Measurements from ENCODE around the gene UACA.
"Not testable (repeated sequence)": the region's sequence is repeated elsewhere in the genome, so short reads cannot be mapped to it uniquely, and the experiment has no call there.

Gene UACA

DNA sequence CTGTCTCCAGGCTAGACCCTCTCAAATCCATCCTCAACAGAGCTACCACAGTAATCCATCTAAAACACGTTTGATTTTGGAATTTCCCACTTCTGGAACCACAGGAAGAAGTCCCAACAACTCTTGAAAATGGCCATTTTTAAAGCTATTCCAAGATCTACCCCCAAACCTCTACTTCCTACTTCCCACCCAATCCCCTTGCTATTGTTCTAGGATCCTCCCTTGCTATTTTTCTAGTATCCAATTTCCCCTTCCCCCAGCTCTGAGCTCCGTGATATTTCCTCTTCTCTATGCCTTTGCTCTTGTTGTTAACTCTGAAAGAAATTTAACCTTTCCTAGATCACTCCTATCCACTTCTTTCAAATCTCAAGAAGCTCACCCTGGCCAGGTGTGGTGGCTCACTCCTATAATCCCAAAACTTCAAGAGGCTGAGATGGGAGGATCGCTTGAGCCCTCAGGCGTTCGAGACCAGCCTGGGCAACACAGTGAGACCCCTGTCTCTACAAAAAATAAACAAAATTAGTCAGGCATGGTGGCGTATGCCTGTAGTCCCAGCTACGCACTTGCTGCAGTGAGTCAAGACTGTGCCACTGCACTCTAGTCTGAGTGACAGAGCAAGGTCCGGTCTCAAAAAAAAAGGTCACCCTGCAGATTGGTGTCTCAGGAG lies 13.0 kb downstream of the UACA start:
- no peak for DNase-seq

DNA sequence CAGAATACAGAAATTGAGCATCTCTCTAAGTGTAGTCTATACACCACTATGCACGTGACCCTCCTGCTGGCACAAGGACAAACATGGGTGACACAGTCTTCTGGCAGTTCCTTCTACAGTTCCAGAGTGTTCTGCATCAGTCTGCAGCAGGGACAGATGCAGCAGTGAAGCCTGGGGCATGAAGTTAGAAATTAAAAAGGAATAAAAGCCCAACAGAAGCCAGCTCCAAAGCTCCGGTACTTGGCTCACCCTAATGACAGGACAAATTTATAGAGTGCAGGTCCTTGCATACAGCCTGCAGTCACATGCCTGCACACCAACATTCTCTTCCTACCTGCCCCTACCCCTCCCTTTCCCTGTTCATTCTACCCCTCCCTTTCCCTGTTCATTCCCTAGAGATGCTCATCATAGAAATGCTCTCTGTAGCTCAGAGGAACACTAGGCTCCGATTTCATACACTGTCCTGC lies 15.0 kb downstream of the UACA start:
- no peak for DNase-seq

DNA sequence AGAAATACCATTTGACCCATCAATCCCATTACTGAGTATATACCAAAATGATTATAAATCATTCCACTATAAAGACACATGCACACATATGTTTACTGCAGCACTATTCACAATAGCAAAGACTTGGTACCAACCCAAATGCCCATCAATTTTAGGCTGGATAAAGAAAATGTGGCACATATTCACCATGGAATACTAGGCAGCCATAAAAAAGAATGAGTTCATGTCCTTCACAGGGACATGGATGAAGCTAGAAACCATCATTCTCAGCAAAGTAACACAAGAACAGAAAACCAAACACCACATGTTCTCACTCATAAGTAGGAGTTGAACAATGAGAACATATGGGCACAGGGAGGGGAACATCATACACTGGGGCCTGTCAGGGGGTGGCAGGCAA lies 16.8 kb downstream of the UACA start:
- not testable (repeated sequence) for DNase-seq

DNA sequence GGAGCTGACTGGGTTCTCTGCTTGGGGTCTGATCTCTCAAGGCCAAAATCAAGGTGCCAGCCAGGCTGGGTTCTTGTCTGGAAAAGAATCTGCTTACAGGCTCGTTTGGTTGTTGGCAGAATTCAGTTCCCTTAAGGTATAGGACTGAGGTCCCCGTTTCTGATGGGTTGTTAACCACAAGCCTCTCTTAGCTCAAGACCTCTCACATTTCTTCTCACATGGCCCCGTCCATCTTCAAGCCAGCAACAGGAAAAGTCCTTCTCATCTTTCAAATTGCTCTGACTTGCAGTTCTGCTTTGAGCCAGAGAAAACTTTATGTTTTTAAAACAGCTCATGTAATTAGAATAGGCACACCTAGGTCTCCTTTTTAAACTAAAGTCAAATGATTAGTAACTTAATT lies 20.4 kb downstream of the UACA start:
- no peak for DNase-seq

DNA sequence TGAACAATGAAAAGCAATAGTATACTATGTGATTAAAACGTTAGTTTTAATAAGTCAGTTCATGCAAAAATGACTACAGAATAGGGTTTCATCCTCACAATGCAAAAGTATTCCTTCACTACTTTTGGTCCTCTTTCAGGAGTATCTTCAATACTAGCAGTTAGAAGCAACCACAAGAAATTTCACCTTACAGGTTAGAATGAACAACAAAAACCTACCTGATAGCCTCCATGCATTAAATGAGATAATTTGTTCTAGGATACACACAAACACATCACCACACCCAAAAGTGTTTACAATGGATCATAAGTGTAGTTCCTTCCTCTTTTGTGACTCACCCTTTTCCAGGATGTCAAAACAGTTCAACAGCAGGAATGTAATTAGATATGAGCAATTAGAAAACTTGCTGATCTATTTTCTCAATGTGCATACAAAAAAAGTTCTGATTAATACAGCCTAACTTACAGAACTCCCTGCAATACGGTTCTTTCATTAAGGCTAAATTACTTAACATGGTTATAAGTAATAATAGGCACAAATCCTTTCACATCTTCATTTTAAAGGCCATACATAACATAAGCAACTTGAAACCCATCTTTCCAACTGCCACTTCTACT lies 21.6 kb downstream of the UACA start:
- no peak for DNase-seq

DNA sequence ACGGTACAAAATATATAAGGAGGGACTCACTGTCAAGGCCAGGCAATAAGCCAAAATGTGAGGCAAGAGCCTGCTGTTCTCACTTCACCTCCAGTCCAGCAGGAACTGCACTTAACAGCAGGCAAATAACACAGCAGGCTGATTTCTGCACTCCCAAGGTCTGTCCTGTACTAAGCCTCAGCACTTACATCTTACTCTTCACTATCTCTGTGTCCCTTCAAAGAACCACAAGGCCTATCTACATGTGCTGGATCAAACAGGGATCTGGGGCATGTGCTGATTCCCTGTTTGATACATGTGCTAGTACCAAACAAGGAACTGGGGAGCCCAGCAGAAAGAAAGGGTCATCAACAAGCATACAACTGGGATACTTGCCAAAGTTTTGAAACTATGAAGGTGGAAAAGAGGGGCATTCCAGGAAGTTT lies 22.2 kb downstream of the UACA start:
- DNase-seq: no peak

DNA sequence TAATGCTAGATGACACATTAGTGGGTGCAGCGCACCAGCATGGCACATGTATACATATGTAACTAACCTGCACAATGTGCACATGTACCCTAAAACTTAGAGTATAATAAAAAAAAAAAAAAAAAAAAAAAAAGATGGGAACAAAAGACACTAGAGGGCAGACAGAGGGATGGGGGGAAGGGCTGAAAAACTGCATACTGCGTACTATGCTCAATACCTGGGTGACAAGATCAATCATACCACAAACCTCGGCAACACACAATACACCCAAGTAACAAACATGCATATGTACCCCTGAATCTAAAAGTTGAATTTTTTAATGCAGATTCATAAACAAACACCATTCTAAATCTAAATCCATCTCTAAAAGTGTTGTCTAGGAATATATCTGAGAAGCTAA lies 28.3 kb downstream of the UACA start:
- not testable (repeated sequence) for DNase-seq

DNA sequence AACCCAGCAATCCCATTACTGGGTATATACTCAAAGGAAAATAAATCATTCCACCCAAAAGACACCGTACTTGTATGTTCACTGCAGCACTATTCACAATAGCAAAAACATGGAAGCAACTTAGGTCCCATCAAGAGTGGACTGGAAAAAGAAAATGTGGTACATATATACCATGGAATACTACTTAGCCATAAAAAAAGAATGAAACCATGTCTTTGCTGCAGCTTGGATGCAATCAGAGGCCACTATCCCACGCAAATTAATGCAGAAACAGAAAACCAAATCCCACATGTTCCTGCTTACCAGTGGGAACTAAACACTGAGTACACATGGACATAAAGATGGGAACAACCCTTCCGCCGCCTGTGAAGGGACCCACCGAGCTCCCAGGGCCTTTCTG lies 34.2 kb downstream of the UACA start:
- DNase-seq: no peak

DNA sequence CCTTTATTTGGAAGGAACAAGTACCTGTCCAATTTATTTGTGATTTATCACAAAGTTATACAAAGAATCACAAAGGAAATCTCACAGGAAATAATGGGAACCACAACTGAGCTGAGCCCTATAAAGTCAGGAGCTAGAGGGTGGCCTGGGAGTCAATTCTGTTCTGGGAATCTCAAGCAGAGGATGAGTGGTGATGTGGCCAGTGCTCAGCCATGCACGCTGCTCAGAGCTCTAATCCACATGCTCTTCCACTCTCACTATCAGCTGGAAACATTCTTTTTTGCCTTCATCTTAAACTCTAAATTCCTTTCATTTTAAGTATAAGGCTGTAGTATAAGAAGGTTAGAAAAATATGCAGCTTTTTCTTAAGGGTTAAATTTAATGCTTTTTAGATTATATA lies 36.6 kb downstream of the UACA start:
- no peak for DNase-seq

DNA sequence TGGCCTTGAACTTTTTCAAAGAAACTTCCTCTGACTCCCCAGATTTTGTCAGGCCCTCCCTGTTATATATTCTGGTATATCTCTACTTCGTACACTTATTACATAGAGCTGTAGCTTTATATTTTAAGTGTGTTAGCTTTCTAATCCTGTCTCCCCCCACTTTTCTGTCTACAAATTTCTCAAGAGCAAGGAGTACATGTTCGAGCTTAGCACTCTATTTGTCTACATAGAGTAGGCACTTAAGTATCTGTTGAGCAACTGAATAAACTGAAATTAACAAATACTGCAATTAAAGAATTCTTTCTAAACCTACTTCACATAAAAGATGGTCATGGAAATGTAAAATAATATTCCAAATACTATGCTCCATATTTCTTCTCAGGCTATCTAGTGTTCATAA lies 39.4 kb downstream of the UACA start:
- DNase-seq: no peak

DNA sequence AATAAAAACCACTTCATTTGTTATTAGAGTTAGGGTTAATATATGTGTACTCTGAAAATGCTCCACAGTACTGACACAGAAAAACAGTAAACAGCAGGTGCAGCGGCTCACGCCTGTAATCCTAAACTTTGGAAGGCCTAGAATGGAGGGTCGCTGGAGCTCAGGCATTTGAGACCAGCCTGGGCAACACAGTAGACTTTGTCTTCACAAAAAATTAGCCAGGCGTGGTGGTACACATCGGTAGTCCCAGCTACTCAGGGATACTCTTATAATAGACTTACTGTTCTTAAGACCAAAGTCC lies 40.3 kb downstream of the UACA start:
- no peak for DNase-seq

DNA sequence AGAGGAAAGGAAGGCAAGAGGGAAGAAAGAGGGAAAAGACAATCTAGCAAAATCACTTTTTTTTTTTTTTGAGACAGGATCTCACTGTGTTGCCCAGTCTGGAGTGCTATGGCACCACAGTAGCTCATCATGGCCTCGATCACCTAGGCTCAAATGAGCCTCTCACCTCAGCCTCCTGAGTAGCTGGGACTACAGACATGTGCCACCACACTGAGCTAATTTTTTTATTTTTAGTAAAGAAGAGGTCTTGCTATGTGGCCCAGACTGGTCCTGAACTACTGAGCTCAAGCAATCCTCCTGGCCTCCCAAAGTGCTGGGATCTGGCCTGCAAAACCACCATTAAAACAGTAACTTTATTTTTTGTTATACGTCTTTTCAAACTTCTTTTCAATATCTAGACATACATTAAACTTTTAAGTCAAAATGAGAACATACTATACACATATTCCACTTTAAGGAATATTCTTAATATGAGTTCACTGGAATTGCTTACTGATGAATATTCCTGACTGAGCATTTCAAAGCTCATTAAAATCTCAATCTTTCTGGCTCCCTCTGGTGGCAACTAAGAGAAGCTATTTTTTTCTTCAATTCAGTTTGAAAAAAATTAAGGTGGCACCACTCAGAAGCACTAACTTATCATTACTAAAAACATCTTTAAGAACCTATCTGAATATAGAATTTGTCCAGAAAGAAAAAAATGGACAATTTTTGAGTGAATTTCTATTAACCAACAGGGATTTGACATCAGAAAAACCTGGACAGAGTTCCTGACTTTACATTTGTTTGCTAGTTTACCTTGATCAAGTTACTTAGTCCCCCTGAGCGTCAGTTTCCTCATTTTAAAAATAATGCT lies 40.9 kb downstream of the UACA start:
- DNase-seq: no peak

DNA sequence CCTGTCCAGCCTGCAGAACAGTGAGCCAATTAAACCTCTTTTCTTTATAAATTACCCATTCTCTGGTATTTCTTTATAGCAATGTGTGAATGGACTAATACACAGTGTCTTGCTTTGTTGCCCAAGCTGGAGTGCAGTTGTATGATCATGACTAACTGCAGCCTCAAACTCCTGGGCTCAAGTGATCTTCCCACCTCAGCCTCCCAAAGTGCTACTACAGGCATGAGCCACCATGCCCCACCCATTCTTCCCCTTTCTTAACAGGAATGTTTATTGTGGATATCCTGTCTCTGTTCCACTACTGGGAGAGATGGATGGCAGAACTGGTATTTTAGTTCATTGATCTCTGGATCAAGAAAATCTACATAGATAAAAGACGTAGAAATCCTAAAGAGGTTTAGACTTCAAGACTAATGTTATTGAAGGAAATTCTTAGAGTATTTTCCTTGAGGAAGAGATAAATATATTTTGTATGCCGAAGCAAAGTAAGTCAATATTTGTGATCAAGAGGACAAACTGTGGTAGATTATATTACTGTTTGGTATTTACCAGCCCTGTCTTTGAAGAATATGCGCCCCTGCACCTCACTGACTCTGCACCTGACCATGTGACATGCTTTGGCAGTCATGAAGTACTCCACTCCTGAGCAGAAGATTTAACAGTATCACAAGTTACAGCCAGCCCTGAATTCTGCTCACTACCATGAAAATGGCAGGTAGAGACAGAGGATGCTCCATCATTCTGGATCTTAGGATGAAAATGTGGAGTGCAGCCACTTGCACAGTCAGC lies 42.9 kb downstream of the UACA start:
- no peak for DNase-seq

DNA sequence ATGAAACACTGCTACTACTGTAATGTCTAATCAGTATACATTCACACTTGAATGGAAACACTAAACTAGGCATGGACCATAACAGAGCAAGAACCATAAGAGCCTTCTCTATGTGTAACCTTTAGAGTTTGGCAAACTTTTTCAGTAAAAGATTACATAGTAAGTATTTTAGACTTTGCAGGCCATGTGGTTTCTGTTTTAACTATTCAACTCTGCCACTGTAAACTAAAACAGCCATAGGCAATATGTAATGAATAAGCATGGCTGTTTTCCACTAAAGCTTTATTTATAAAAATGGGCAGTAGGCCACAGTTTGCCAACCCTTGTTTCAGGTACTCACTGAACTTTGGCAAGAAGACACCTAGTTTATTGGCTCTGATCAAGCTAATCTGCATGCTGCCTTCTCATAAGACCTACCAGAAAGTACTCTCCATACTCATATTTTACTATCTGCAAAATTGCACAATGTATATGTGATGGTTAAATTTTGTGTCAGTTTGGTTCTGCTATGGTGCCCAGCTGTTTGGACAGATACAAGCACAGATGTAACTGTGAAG lies 46.0 kb downstream of the UACA start:
- no peak for DNase-seq

DNA sequence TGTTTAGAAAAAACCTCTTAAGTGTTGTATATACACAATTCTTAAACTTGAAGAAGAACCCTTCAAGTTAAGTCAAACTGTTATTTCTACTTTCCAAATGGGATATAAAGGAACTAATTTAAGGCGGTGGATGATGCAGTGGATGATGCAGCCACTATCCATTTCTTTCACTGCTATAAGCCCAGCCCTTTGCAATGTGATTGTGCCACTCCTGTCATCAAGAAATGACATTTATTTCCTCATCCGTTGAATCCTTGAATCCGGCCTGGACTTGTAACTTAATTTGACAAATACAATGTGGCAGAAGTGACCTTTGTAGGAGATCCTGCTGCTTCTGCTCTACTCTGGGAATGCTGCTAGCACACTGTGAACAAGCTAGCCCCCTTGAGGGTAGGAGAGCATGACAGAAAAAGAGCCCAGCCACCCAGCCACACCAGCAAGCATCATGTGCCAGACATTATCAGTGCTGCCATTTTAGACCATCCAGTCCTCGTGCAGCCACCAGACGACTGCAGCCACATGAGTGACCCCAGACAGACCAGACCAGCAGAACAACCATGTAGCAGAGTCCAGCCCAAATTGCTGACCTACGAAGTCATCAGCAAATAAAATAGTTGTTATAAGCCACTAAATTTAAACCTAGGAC lies 47.4 kb downstream of the UACA start:
- DNase-seq: no peak

DNA sequence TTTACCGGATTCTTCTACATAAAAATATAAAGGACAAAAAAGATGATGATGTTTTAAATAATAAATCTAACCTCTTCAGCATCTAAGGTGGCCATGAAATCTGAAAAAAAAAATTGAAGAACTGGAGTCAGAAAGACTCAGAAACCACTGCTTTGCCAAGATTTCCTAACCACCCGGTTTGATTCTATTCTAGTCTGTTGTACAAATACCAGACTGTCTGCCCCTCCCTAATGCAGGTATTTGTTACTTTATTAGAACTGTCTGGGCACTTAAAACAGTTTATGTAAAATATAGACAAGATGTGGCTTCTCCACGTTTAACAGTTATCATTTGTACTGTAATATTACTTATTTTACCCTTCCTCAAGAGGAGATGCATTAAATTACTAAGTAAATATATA lies 48.8 kb downstream of the UACA start:
- no peak for DNase-seq

DNA sequence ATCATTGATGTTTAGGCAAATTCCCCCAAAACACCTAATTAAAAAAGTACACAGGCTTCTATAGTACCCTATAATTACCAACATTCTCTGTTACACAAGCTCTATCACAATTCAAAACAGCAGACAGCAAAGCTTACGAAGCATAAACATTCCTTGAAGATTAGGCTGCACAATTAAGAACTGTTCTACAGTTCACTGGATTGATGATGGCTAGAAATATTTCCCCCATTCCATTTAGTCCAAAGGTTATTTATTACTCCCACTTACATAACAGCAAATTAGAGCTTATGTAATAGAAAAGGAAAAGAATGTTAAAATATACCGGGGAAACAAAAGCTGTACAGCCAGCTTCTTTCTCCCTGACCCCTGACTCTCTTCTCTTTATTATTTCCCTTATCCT lies 49.3 kb downstream of the UACA start:
- no peak for DNase-seq

DNA sequence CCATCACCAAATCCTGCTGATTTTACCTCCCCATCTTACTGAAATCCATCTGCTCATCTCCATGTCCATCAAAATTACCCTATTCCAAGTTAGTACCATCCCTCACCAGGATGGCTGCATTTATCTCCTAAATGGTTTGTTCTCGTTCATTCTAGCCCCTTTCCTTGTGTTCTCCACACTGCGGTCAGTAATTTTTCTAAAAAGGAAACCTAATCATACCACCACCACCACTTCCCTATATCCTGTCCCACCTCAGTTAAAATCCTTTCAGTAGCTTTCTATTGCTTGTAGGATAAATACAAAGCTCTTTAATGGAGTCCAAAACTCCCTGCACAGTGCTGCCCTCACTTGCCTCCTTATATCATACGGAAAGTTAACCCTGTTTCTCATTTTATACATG lies 51.1 kb downstream of the UACA start:
- DNase-seq: no peak

DNA sequence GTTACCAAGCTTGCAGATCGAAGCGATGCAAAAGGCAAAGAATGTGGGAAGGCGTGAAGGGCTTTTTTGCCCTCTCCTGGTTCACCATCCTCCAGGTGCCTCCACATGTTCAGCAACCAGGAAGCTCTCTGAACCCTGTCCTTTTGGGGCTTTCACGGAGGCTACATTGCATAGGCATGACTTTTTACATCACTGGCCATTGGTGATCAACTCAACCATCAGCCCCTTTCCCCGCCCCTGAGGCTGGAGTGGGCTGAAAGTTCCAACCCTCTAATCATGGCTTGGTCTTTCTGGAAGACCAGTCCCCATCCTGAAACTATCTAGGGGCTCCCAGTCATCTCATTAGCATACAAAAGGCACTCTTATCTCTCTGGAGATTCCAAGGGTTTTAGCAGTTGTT lies 52.6 kb downstream of the UACA start:
- DNase-seq: no peak

DNA sequence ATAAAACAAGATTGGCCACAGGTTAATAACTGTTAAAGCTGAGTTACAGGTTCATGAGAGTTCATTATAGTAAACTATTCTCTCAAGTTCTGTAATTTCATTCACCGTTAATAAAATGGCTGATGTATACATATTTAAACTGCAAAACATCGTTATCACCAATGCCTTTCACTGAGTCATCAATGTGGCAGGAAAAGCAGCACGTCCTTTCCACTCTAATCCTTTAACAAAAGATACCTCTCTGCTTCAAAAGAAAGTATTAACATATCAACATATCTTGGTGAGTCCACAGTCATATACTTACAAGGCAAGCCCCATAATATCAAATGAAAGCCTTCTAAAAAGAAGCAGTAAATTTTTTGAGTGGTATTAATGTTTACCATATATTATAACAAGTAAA lies 54.5 kb downstream of the UACA start:
- DNase-seq: no peak

DNA sequence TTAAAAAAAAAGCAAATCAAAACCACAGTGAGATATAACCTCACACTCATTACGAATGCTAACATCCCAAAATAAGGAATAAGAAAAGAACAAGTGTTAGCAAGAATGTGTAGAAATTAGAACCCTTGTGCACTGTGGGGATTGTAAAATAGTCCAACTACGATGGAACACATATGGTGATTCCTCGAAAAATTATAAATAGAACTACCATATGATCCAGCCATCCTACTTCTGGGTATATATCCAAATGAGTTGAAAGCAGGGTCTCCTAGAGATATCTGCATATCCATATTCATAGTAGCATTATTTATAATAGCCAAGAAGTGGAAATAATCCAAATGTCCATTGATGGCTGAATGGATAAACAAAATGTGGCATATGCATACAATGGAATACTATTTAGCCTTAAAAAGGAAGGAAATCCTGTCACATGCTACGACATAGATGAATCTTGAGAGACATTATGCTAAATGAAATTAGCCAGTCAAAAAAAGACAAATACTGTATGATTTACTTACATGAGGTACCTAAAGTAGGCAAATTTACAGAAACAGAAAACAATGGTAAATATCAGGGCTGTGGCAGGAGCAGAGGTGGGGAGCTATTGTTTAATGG lies 55.6 kb downstream of the UACA start:
- no peak for DNase-seq

DNA sequence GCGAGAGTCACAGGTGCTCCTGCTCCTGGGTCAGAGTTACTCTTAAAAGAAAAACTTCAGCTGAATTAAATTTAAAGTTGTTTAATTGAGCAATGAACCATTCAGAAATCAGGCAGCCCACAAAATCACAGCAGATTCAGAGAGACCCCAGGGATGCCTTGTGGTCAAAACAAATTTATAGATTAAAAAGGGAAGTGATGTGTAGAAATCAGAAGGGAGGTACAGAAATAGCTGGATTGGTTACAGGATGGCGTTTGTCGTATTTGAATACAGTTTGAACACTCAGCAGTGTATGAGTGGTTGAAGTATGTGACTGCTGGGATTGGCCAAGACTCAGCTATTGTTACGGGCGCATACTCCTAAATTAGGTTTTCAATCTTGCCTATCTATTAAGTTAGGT lies 58.6 kb downstream of the UACA start:
- DNase-seq: no peak

All from T-helper 9 cell (primary cell).